Transverse colon (tissue), 4 donors: Measurements from ENCODE around the gene EPB41L4B. TPM values are rescaled to one million over a fixed set of nuclear protein-coding genes. Genes with fewer than 3 reads are reported as not detected.

Experiments
- DNase-seq: peaks from one replicate; pipeline ENCODE4 v3.0.0-alpha.2; 2019
- H3K27ac ChIP-seq, 4 donors: fragments of 200-600 bp; sonication (generic); 2 replicates each; pipeline ENCODE4 v1.5.1; 2016 to 2018; ENCODE audit warnings: inconsistent platforms in 4 of 4
- H3K27me3 ChIP-seq: fragments of 200-600 bp; sonication (generic); 2 replicates; pipeline ENCODE4 v1.5.1; 2017; ENCODE audit warnings: inconsistent platforms
- H3K36me3 ChIP-seq, 4 donors: fragments of 200-600 bp; sonication (generic); 2 replicates each; pipeline ENCODE4 v1.5.1; 2017 to 2019; ENCODE audit warnings: inconsistent platforms in 4 of 4
- H3K4me1 ChIP-seq, 4 donors: fragments of 200-600 bp; sonication (generic); 2 replicates each; pipeline ENCODE4 v1.5.1; 2017 to 2020; ENCODE audit warnings: inconsistent platforms in 4 of 4
- H3K4me3 ChIP-seq, 4 donors: fragments of 200-600 bp; sonication (generic); 1 replicate in 1 of 4; 2 replicates in 3 of 4; pipeline versions ENCODE4 v1.5.1 to v1.6.1; 2017 to 2019; ENCODE audit warnings: inconsistent platforms in 4 of 4
- H3K9me3 ChIP-seq, 2 donors: fragments of 200-600 bp; sonication (generic); 2 replicates each; pipeline ENCODE4 v1.5.1; 2017 to 2019; ENCODE audit warnings: inconsistent platforms in 2 of 2
- EP300 ChIP-seq: sonication (generic); formaldehyde crosslinking; IDR thresholded peaks from one replicate; pipeline ENCODE4 v1.6.1; 2017; ENCODE audit warnings: antibody characterized with exemption, low read depth
- POLR2A ChIP-seq: fragments of 450-650 bp; IDR thresholded peaks from one replicate; pipeline ENCODE4 v1.6.1; 2016; ENCODE audit warnings: antibody characterized with exemption, mild to moderate bottlenecking, moderate library complexity
- POLR2AphosphoS5 ChIP-seq, 3 donors: sonication (generic); formaldehyde crosslinking; IDR thresholded peaks; one replicate each; pipeline ENCODE4 v1.6.1; 2016; ENCODE audit warnings: antibody characterized with exemption in 3 of 3
- WGBS, 2 donors: methylation state at CpG; one replicate each; pipeline ENCODE4 v1.1.5; 2018; ENCODE audit warnings: low coverage in 1 of 2; 5-methylcytosine and 5-hydroxymethylcytosine counted together
- in situ Hi-C, 4 donors: fragments of 200-750 bp; cut with MboI; loops; one replicate each; pipeline versions ENCODE4 v1.15.0 to v1.15.1; 2017; ENCODE audit warnings: low sequenced_read_pairs in 3 of 4, low pct_ligation_motif_present in 1 of 4, low pct_unique_long_range_greater_than_20kb in 1 of 4
- intact Hi-C: fragments of 100-400 bp; cut with DNase I; formaldehyde crosslinking; loops from one replicate; pipeline ENCODE4 v1.15.1; 2023; ENCODE audit warnings: low total_unique reads
- total RNA-seq, 4 donors: library from RNA; depleted of rRNA; stranded (reverse); fragments of >200 nt; gene quantifications; one replicate each; pipeline ENCODE4 v1.1.0, GENCODE V29; 2016
- TF ChIP-seq, protein P1 (sequence below), 5 experiments: fragments of 200-600 bp in 3 of 5; fragments of 450-650 bp in 2 of 5; sonication (generic) in 3 of 5; IDR thresholded peaks; 1 replicate in 2 of 5; 2 replicates in 3 of 5; pipeline ENCODE4 v1.5.1; 2016 to 2017; ENCODE audit warnings: antibody characterized with exemption in 5 of 5, inconsistent platforms in 3 of 5, mild to moderate bottlenecking in 2 of 5, moderate library complexity in 1 of 5

EPB41L4B gene
- total RNA-seq, 4 donors from 2014 or later: 76.8 to 159 (median 110) TPM

DNA sequence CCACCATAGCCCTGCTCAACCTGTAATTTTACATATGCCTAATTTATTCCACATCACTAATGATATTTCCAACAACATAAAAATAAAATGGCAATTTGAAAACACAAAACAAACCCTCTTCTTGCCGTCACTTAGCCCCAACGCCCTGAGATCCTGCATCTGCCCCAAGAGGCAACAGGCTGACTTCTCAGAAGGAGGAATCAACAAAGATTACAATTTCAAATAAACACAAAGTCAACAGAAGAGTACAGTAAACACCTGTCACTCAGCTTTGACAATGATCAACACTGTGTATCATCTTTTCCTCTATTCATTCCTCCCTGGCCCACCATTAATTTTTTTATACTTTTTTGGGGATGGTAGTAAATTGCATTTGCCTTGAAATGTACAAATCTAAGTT, 19.8 kb downstream of the EPB41L4B start:
- Histone ChIP-seq H3K4me1 (peaks cover 12 to 64% (median 20%) of the 10 kb centered on the region in 4 donors), H3K27me3 (no peaks in the 10 kb centered on the region), H3K27ac (no peak overlapping the region), H3K36me3 (no peaks in the 10 kb centered on the region), H3K4me3 (no peak overlapping the region), H3K9me3 (no peaks in the 10 kb centered on the region)
- DNase-seq: no peak
- WGBS, 2 donors: 56 to 75% methylated on average over 2 of the region's 2 CpGs
- TF ChIP-seq POLR2A (no peak), POLR2AphosphoS5 (IDR thresholded peaks at IDR 0.05) (no peak), EP300 (no peak)
- TF ChIP-seq, protein P1, sequence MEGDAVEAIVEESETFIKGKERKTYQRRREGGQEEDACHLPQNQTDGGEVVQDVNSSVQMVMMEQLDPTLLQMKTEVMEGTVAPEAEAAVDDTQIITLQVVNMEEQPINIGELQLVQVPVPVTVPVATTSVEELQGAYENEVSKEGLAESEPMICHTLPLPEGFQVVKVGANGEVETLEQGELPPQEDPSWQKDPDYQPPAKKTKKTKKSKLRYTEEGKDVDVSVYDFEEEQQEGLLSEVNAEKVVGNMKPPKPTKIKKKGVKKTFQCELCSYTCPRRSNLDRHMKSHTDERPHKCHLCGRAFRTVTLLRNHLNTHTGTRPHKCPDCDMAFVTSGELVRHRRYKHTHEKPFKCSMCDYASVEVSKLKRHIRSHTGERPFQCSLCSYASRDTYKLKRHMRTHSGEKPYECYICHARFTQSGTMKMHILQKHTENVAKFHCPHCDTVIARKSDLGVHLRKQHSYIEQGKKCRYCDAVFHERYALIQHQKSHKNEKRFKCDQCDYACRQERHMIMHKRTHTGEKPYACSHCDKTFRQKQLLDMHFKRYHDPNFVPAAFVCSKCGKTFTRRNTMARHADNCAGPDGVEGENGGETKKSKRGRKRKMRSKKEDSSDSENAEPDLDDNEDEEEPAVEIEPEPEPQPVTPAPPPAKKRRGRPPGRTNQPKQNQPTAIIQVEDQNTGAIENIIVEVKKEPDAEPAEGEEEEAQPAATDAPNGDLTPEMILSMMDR (IDR thresholded peaks at IDR 0.05): no peak
- in situ Hi-C loops: no loop called here
- intact Hi-C loops: no loop called here

DNA sequence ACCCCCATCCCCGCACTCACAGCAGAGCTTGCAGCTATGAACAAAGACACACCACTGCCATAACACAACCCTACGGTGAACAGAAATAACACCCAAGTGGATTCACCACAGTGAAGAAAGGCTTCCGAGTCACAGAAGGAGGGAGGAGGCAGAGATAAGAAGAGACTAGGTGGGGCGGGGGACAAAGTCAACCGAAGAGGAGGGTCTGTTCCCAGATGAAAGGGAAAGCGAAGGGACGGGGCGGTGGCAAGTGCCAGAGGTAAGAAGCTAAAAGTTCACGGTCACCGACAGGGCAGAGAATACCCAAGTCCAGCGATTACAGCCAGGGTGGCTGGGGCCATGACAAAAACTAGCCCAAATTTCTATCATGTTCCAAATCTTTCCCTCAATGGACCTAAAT, 21.0 kb downstream of the EPB41L4B start:
- H3K4me1 ChIP-seq: peaks cover 19 to 64% (median 29%) of the 10 kb centered on the region in 4 donors
- 74 to 91% methylated on average over 10 to 11 of the region's 11 CpGs for whole genome bisulfite sequencing, 2 donors
- H3K27ac ChIP-seq: no peak overlapping the region
- H3K27me3 ChIP-seq: no peaks in the 10 kb centered on the region
- H3K4me3 ChIP-seq: no peak overlapping the region
- H3K9me3 ChIP-seq: no peaks in the 10 kb centered on the region
- no peaks in the 10 kb centered on the region for H3K36me3 ChIP-seq
- in situ Hi-C loops (no loop called here), intact Hi-C loops (no loop called here)
- no peak for TF ChIP-seq POLR2AphosphoS5 (IDR thresholded peaks at IDR 0.05)
- DNase-seq: no peak

DNA sequence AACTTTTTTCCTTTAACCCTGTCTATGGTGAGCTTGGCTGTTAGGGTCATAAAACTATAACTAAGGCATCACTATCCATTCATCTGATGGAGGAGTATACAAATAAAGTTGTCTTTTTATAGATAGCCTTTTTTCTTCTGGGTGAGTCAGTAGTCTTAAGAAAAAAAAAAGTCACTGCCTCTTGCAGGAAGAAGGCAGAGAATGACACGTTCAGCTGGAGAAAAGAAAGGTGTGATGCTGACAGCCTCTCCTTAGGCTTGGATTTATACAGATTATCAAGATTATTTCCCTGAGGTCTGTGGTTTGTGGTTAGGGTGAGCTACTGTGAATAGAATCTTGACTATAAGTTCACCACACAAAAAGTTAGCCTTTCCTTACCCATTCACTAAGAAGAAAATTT, 23.0 kb downstream of the EPB41L4B start:
- in situ Hi-C loops (no loop called here), intact Hi-C loops (no loop called here)
- peak overlapping the region; percentile 53 to 70 (median 54) for H3K27ac ChIP-seq
- H3K9me3 ChIP-seq: no peaks in the 10 kb centered on the region
- H3K36me3 ChIP-seq: no peaks in the 10 kb centered on the region
- H3K4me1 ChIP-seq: peaks cover 13 to 55% (median 18%) of the 10 kb centered on the region in 4 donors
- TF ChIP-seq, protein P1 (IDR thresholded peaks at IDR 0.05): no peak
- TF ChIP-seq POLR2AphosphoS5 (IDR thresholded peaks at IDR 0.05) (no peak), EP300 (no peak), POLR2A (no peak)
- 7 to 15% methylated on average over 1 of the region's 1 CpG for WGBS, 2 donors
- no peaks in the 10 kb centered on the region for H3K27me3 ChIP-seq
- H3K4me3 ChIP-seq: no peak overlapping the region
- DNase-seq: no peak

DNA sequence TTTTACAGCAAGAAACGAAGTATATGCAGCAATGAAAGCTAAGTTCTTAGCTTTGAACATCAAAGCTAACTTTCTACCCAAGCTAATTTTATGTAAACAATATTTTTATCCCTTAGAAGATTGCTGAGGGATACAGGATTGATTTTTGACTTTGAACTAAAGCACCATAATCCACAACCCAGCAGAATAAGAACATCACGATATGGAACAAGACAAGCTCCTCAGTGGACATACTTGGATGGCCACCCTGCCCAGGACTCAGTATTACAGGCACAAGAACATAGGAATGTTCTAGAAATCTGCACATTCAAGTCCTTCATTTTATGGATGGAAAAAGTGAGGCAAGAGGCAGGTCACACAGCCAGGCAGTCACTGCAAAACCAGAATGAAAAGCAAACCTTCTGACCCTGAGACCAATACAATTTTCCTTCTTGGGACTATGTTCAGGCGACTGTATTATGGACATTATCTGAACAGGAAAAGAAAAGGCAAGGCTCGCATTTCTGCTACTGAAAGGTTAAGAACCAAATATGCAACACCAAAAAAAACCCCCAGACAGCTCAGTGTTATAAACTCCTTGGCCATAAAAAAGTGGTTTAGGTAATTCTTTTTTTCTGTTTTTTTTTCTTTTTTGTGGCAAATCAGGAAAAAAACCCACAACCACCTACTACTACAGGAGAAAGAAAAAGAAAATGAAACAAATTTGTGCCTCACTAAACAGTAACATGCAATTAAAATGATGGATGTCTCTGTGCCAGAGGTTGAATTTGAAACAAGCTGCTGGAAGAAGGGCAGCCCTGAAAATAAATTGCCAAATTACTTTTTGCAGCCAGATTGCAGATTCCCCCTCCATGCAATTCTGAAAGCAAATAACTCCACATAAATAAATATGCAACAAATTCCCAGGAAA, 25.4 kb downstream of the EPB41L4B start:
- Histone ChIP-seq H3K36me3 (no peaks in the 10 kb centered on the region), H3K9me3 (no peaks in the 10 kb centered on the region), H3K27ac (peak overlapping the region; percentile 42 to 61 (median 44)), H3K27me3 (no peaks in the 10 kb centered on the region), H3K4me1 (peaks cover 13 to 45% (median 18%) of the 10 kb centered on the region in 4 donors), H3K4me3 (no peak overlapping the region)
- DNase-seq: no peak
- TF ChIP-seq POLR2A: no peak
- TF ChIP-seq, protein P1 (IDR thresholded peaks at IDR 0.05): no peak
- no peak for TF ChIP-seq EP300
- in situ Hi-C loops (no loop called here), intact Hi-C loops (no loop called here)
- 24 to 40% methylated on average over 4 of the region's 4 CpGs for WGBS, 2 donors
